Smooth muscle cell (in vitro differentiated cells): ENCODE results near the gene ACVR1B. TPM values are rescaled to one million over a fixed set of nuclear protein-coding genes. Genes with fewer than 3 reads are reported as not detected.

Experiments used
- DNase-seq: peaks from one replicate; lab custom pipeline; 2025; ENCODE audit not compliant: unreplicated experiment; lab: John Stamatoyannopoulos, UW
- H2AFZ ChIP-seq: fragments of 200-600 bp; sonication (generic); 2 replicates; pipeline ENCODE4 v1.6.0; 2016; ENCODE audit warnings: antibody characterized with exemption, low read depth, mild to moderate bottlenecking
- H3F3A ChIP-seq: fragments of 200-600 bp; sonication (generic); 2 replicates; pipeline ENCODE4 v1.6.0; 2017; ENCODE audit warnings: antibody characterized with exemption, low read depth
- H3K27ac ChIP-seq: fragments of 200-600 bp; sonication (generic); 2 replicates; pipeline ENCODE4 v1.5.1; 2016; ENCODE audit warnings: low read depth, mild to moderate bottlenecking
- H3K27me3 ChIP-seq: fragments of 200-600 bp; sonication (generic); 2 replicates; pipeline ENCODE4 v1.6.1; 2016; ENCODE audit warnings: low read depth, mild to moderate bottlenecking
- H3K36me3 ChIP-seq: fragments of 200-600 bp; sonication (generic); 2 replicates; pipeline ENCODE4 v1.5.1; 2016; ENCODE audit warnings: low read depth
- H3K4me1 ChIP-seq: fragments of 200-600 bp; sonication (generic); 2 replicates; pipeline ENCODE4 v1.5.1; 2016; ENCODE audit warnings: low read depth
- H3K4me2 ChIP-seq: fragments of 200-600 bp; sonication (generic); 2 replicates; pipeline ENCODE4 v1.6.0; 2016; ENCODE audit warnings: mild to moderate bottlenecking
- H3K4me3 ChIP-seq: fragments of 200-600 bp; sonication (generic); 2 replicates; pipeline ENCODE4 v1.5.1; 2016; ENCODE audit warnings: mild to moderate bottlenecking
- H3K79me2 ChIP-seq: fragments of 200-600 bp; sonication (generic); 2 replicates; pipeline ENCODE4 v1.6.0; 2016; ENCODE audit warnings: low read depth, mild to moderate bottlenecking
- H3K9ac ChIP-seq: fragments of 200-600 bp; sonication (generic); 2 replicates; pipeline ENCODE4 v1.6.0; 2016; ENCODE audit warnings: low read depth
- H3K9me3 ChIP-seq: fragments of 200-600 bp; sonication (generic); replicated peaks from 2 replicates; pipeline ENCODE4 v1.5.1; 2016; ENCODE audit warnings: low read depth
- H4K20me1 ChIP-seq: fragments of 200-600 bp; sonication (generic); 2 replicates; pipeline ENCODE4 v1.6.0; 2016; ENCODE audit warnings: low read depth
- WGBS: methylation state at CpG from one replicate; pipeline ENCODE4 v1.1.7; 2016; ENCODE audit warnings: low lambda C conversion rate; 5-methylcytosine and 5-hydroxymethylcytosine counted together
- polyA plus RNA-seq: library from polyadenylated mRNA; unstranded; fragments of >200 nt; fragmentation: Nextera tagmentation; extraction: Ambion mirVana; gene quantifications from 2 replicates; pipeline ENCODE4 v1.2.1, GENCODE V29; 2016
- total RNA-seq: library from RNA; depleted of rRNA; stranded (reverse); fragments of >200 nt; gene quantifications from 2 replicates; pipeline ENCODE4 v1.2.3, GENCODE V29; 2014
- TF ChIP-seq, protein P1 (sequence below): fragments of 200-600 bp; sonication (generic); IDR thresholded peaks from 2 replicates; pipeline ENCODE4 v1.5.1; 2017; ENCODE audit warnings: borderline replicate concordance, mild to moderate bottlenecking, antibody characterized with exemption; ENCODE audit not compliant: insufficient read depth, poor library complexity, severe bottlenecking

Gene ACVR1B
- total and polyA plus RNA-seq, 2 experiments from 2014 or later = 1.9 to 4.0 TPM

DNA sequence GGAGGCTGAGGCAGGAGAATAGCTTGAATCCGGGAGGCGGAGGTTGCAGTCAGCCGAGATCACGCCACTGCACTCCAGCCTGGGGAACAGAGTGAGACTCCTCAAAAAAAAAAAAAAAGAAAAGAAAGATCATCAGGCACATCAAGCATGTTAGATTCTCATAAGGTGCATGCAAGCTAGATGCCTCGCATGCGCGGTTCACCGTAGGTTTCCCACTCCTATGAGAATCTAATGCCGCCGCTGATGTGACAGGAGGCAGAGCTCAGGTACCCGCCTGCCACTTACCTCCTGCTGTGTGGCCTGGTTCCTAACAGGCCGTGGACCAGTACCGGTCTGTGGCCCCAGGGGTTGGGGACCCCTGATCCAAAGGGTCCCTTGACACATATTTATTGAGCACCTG, 7.0 kb downstream of the ACVR1B start:
- Histone ChIP-seq H3K4me3 (no peak overlapping the region), H3K4me1 (peaks cover 12% of the 10 kb centered on the region), H3F3A (peaks cover 8% of the 10 kb centered on the region), H3K27ac (no peak overlapping the region), H3K9me3 (no peaks in the 10 kb centered on the region), H4K20me1 (peaks cover 76% of the 10 kb centered on the region), H2AFZ (no peak overlapping the region), H3K9ac (no peak overlapping the region), H3K4me2 (no peak overlapping the region), H3K79me2 (peaks cover 77% of the 10 kb centered on the region), H3K36me3 (no peaks in the 10 kb centered on the region), H3K27me3 (no peaks in the 10 kb centered on the region)
- DNase-seq = no peak
- 98% methylated on average over 13 of the region's 13 CpGs for whole genome bisulfite sequencing
- TF ChIP-seq, protein P1, sequence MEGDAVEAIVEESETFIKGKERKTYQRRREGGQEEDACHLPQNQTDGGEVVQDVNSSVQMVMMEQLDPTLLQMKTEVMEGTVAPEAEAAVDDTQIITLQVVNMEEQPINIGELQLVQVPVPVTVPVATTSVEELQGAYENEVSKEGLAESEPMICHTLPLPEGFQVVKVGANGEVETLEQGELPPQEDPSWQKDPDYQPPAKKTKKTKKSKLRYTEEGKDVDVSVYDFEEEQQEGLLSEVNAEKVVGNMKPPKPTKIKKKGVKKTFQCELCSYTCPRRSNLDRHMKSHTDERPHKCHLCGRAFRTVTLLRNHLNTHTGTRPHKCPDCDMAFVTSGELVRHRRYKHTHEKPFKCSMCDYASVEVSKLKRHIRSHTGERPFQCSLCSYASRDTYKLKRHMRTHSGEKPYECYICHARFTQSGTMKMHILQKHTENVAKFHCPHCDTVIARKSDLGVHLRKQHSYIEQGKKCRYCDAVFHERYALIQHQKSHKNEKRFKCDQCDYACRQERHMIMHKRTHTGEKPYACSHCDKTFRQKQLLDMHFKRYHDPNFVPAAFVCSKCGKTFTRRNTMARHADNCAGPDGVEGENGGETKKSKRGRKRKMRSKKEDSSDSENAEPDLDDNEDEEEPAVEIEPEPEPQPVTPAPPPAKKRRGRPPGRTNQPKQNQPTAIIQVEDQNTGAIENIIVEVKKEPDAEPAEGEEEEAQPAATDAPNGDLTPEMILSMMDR = no peak

DNA sequence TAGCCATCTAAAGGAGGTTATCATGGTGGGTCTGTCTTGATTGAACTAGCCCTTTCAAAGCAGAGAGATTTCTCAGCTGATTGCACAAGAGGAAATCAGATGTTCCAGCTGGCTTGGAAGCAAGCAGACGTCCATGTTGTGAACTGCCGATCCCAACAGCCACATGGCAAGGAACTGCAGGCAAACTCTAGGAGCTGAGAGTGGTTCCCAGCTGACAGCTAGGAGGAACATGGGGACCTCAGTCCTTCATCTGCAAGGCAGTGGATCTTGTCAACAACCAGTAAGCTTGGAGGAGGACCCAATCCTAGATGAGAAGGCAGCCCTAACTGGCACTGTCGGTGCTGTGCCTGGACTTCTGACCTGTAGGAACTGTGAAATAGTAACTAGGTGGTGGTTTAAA, 7.7 kb downstream of the ACVR1B start:
- Histone ChIP-seq H3K4me3 (no peak overlapping the region), H3K27ac (no peak overlapping the region), H3K9me3 (no peaks in the 10 kb centered on the region), H3K9ac (no peak overlapping the region), H3K4me1 (peaks cover 5% of the 10 kb centered on the region), H3K27me3 (no peaks in the 10 kb centered on the region), H2AFZ (no peak overlapping the region), H3K36me3 (no peaks in the 10 kb centered on the region), H4K20me1 (peaks cover 80% of the 10 kb centered on the region), H3F3A (peaks cover 8% of the 10 kb centered on the region), H3K4me2 (no peak overlapping the region), H3K79me2 (peaks cover 81% of the 10 kb centered on the region)
- 86% methylated on average over 3 of the region's 3 CpGs for WGBS
- TF ChIP-seq, protein P1 = no peak
- DNase-seq = no peak

DNA sequence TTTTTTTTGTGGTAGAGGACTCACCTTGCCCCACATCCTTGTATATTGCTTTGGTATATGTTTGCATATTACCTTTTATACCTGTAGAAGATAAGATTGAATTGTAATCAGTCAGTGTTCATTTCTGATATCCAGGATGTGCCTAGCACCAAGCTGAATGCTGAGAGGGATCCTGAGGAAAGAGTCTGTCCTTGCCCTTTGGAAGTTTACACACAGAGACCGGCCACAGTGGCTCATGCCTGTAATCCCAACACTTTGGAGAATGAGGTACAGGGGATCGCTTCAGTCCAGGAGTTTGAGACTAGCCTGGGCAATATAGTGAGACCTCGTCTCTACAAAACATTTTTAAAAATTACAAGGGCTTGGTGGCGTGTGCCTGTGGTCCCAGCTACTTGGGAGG, 8.4 kb downstream of the ACVR1B start:
- H3K9me3 ChIP-seq = no peaks in the 10 kb centered on the region
- peaks cover 3% of the 10 kb centered on the region for H3F3A ChIP-seq
- H3K79me2 ChIP-seq = peaks cover 86% of the 10 kb centered on the region
- no peaks in the 10 kb centered on the region for H3K36me3 ChIP-seq
- no peaks in the 10 kb centered on the region for H3K27me3 ChIP-seq
- no peaks in the 10 kb centered on the region for H3K4me1 ChIP-seq
- H3K27ac ChIP-seq = no peak overlapping the region
- H3K4me2 ChIP-seq = no peak overlapping the region
- H4K20me1 ChIP-seq = peaks cover 77% of the 10 kb centered on the region
- WGBS = 100% methylated on average over 4 of the region's 4 CpGs
- H3K9ac ChIP-seq = no peak overlapping the region
- no peak overlapping the region for H3K4me3 ChIP-seq
- TF ChIP-seq, protein P1 = no peak
- no peak overlapping the region for H2AFZ ChIP-seq
- DNase-seq = no peak

DNA sequence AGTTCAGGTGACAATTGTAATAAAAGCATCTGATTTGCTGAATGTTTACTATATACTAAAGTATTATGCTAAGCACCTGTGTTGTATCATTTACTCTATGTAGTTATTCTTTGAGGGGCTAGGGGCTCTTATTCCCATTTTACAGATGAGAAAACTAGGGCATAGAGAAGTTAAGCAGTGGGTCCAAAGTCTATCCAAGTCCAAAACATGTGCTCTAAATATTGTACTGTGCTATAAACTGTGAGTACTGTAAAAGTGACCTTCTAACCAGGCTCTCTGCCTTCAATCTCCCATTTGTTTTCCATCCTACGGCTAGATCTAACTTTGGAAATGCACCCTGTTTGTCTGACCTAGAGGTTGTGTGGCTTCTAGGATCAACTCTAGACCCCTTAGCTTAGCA, 9.0 kb downstream of the ACVR1B start:
- H3K27me3 ChIP-seq = no peaks in the 10 kb centered on the region
- DNase-seq = no peak
- no peak overlapping the region for H3K4me2 ChIP-seq
- no peak overlapping the region for H3K4me3 ChIP-seq
- no peak overlapping the region for H3K27ac ChIP-seq
- H3F3A ChIP-seq = no peaks in the 10 kb centered on the region
- H3K79me2 ChIP-seq = peaks cover 86% of the 10 kb centered on the region
- 80% methylated on average over 1 of the region's 1 CpG for WGBS
- no peaks in the 10 kb centered on the region for H3K36me3 ChIP-seq
- H3K9me3 ChIP-seq = no peaks in the 10 kb centered on the region
- H3K4me1 ChIP-seq = no peaks in the 10 kb centered on the region
- peaks cover 72% of the 10 kb centered on the region for H4K20me1 ChIP-seq
- H2AFZ ChIP-seq = no peak overlapping the region
- TF ChIP-seq, protein P1 = no peak
- H3K9ac ChIP-seq = no peak overlapping the region
